OCI-LY1 (cell line): Measurements from ENCODE around the gene FIZ1.

Experiments
- H2AFZ ChIP-seq: fragments of 200-600 bp; sonication (generic), shearing (Covaris generic); 2 replicates; pipeline ENCODE4 v1.6.0; 2014; ENCODE audit warnings: antibody characterized with exemption, mild to moderate bottlenecking, low read length
- H3F3A ChIP-seq: fragments of 200-600 bp; sonication (generic), shearing (Covaris generic); 2 replicates; pipeline ENCODE4 v1.6.0; 2014; ENCODE audit warnings: mild to moderate bottlenecking, antibody characterized with exemption, low read length, moderate library complexity; ENCODE audit not compliant: insufficient read depth
- H3K27ac ChIP-seq: fragments of 200-600 bp; sonication (generic); 2 replicates; pipeline ENCODE4 v1.5.1; 2014; ENCODE audit warnings: low read length, mixed run types, mild to moderate bottlenecking, low read depth; ENCODE audit not compliant: poor library complexity, severe bottlenecking
- H3K27me3 ChIP-seq: fragments of 200-600 bp; sonication (generic); 2 replicates; pipeline ENCODE4 v1.6.0; 2014; ENCODE audit warnings: antibody characterized with exemption, mild to moderate bottlenecking, low read length, moderate library complexity; ENCODE audit not compliant: insufficient read depth
- H3K36me3 ChIP-seq: fragments of 200-600 bp; sonication (generic); 2 replicates; pipeline ENCODE4 v1.6.1; 2014; ENCODE audit warnings: mild to moderate bottlenecking, antibody characterized with exemption, low read length, moderate library complexity, mixed read lengths; ENCODE audit not compliant: insufficient read depth
- H3K4me1 ChIP-seq: fragments of 200-600 bp; sonication (generic); 2 replicates; pipeline ENCODE4 v1.5.1; 2014; ENCODE audit warnings: mild to moderate bottlenecking, low read length, moderate library complexity; ENCODE audit not compliant: insufficient read depth, severe bottlenecking
- H3K4me2 ChIP-seq: fragments of 200-600 bp; sonication (generic), shearing (Covaris generic); 2 replicates; pipeline ENCODE4 v1.6.1; 2014; ENCODE audit warnings: low read length
- H3K4me3 ChIP-seq: fragments of 200-600 bp; sonication (generic); 2 replicates; pipeline ENCODE4 v1.5.1; 2014; ENCODE audit warnings: low read length, low read depth, mild to moderate bottlenecking, mixed read lengths; ENCODE audit not compliant: poor library complexity, severe bottlenecking
- H3K79me2 ChIP-seq: fragments of 200-600 bp; shearing (Covaris generic); 2 replicates; pipeline ENCODE4 v1.6.1; 2016; ENCODE audit warnings: mixed run types, low read length, mixed read lengths; ENCODE audit not compliant: insufficient read depth
- H3K9ac ChIP-seq: fragments of 200-600 bp; sonication (generic), shearing (Covaris generic); 2 replicates; pipeline ENCODE4 v1.6.1; 2014; ENCODE audit warnings: mild to moderate bottlenecking, low read length, mixed read lengths
- H3K9me2 ChIP-seq: fragments of 200-600 bp; sonication (generic), shearing (Covaris generic); 2 replicates; pipeline ENCODE4 v1.6.1; 2014; ENCODE audit warnings: low read depth, mild to moderate bottlenecking, low read length, mixed read lengths
- H3K9me3 ChIP-seq: fragments of 200-600 bp; shearing (Covaris generic); 2 replicates; pipeline ENCODE4 v1.6.1; 2014; ENCODE audit warnings: low read length, mixed read lengths
- H4K20me1 ChIP-seq: fragments of 200-600 bp; sonication (generic), shearing (Covaris generic); 2 replicates; pipeline ENCODE4 v1.6.0; 2016; ENCODE audit warnings: mild to moderate bottlenecking, low read length; ENCODE audit not compliant: insufficient read depth
- EZH2 ChIP-seq: fragments of 200-600 bp; sonication (generic), shearing (Covaris generic); IDR thresholded peaks from 2 replicates; pipeline ENCODE4 v1.8.0; 2017; ENCODE audit warnings: borderline replicate concordance, mixed run types, mild to moderate bottlenecking, antibody characterized with exemption, low read length, moderate library complexity, mixed read lengths
- TF ChIP-seq, protein P1 (sequence below): fragments of 200-600 bp; sonication (generic), shearing (Covaris generic); IDR thresholded peaks from 2 replicates; pipeline ENCODE4 v1.5.1; 2017; ENCODE audit warnings: mild to moderate bottlenecking, antibody characterized with exemption, low read length, moderate library complexity, mixed read lengths

The FIZ1 gene

DNA sequence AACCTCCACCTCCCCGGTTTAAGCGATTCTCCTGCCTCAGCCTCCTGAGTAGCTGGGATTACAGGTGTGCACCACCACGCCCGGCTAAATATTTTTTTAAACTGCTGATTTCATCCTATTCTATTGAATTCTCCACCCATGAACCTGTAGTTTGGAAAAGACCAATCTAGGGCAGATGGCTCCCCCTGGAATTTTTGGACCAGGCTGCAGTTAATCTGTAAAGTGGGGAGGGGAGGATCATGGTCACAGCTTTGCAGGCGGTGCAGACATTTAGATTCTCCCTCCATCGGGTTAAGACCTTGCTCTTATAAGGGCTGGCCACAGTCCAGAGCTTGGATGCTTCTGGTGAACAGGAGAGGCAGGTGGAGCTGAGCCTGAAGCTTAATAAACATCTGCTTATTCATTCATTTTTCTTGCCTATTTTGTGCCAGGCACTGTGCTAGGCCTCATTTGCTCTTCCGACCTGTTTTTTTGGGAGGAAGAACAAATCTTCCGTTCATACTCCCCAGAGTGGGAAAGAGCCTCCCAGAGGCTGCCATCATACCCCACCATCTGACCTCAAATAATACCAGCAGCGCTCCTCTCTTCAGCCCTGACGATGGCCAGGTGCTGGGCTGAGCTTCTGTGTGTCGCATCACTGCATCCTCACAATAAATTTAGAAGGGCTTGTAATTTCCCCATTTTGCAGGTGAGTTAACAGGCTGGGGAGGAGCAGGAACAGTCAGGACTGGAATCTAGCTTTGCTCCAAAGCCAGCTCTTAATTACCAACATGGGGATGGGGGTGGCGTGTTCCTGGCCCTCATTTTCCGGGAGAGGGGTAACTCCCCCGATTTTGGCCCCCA lies 47.8 kb upstream of the FIZ1 start:
- peaks cover 56% of the 10 kb centered on the region for H3K4me1 ChIP-seq
- no peaks in the 10 kb centered on the region for H4K20me1 ChIP-seq
- peaks cover 10% of the 10 kb centered on the region for H3K79me2 ChIP-seq
- peak overlapping the region; percentile 94 for H3K27ac ChIP-seq
- H3K9me2 ChIP-seq: no peaks in the 10 kb centered on the region
- no peak overlapping the region for H2AFZ ChIP-seq
- H3K4me3 ChIP-seq: peak overlapping the region; percentile 87
- no peaks in the 10 kb centered on the region for H3K9me3 ChIP-seq
- H3F3A ChIP-seq: peaks cover 9% of the 10 kb centered on the region; the same call in 1 of the 2 replicates
- no peak for TF ChIP-seq EZH2
- TF ChIP-seq, protein P1, sequence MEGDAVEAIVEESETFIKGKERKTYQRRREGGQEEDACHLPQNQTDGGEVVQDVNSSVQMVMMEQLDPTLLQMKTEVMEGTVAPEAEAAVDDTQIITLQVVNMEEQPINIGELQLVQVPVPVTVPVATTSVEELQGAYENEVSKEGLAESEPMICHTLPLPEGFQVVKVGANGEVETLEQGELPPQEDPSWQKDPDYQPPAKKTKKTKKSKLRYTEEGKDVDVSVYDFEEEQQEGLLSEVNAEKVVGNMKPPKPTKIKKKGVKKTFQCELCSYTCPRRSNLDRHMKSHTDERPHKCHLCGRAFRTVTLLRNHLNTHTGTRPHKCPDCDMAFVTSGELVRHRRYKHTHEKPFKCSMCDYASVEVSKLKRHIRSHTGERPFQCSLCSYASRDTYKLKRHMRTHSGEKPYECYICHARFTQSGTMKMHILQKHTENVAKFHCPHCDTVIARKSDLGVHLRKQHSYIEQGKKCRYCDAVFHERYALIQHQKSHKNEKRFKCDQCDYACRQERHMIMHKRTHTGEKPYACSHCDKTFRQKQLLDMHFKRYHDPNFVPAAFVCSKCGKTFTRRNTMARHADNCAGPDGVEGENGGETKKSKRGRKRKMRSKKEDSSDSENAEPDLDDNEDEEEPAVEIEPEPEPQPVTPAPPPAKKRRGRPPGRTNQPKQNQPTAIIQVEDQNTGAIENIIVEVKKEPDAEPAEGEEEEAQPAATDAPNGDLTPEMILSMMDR: no peak
- H3K27me3 ChIP-seq: no peaks in the 10 kb centered on the region
- H3K4me2 ChIP-seq: peak overlapping the region; percentile 93
- peaks cover 28% of the 10 kb centered on the region for H3K36me3 ChIP-seq
- H3K9ac ChIP-seq: peak overlapping the region; percentile 93

DNA sequence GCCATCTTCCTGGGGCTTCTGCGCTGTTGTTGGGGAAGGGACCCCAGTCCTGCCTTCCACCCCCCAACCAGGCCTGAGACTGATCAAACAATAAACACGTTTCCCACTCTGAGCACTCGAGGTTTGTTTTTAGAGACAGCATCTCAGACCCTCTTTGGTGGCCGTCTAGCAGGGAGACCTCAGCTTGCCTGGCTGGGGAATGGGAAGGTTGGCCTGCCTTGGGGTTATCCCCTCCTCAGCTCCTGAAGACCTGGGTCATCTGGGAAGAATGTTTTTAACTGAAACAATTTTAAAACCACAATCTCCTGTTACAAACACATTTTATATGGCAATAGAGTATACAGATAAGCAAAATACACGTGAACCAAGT lies 46.2 kb upstream of the FIZ1 start:
- H2AFZ ChIP-seq: no peak overlapping the region
- no peaks in the 10 kb centered on the region for H3K9me3 ChIP-seq
- peaks cover 9% of the 10 kb centered on the region; the same call in 1 of the 2 replicates for H3F3A ChIP-seq
- H3K4me2 ChIP-seq: peak overlapping the region; percentile 87
- peaks cover 10% of the 10 kb centered on the region for H3K79me2 ChIP-seq
- no peaks in the 10 kb centered on the region for H4K20me1 ChIP-seq
- peak overlapping the region; percentile 89 for H3K4me3 ChIP-seq
- peak overlapping the region; percentile 94 for H3K27ac ChIP-seq
- peaks cover 25% of the 10 kb centered on the region for H3K36me3 ChIP-seq
- H3K9me2 ChIP-seq: no peaks in the 10 kb centered on the region
- TF ChIP-seq EZH2: no peak
- TF ChIP-seq, protein P1: no peak
- peaks cover 60% of the 10 kb centered on the region for H3K4me1 ChIP-seq
- peak overlapping the region; percentile 96; the same call in 1 of the 2 replicates for H3K9ac ChIP-seq
- no peaks in the 10 kb centered on the region for H3K27me3 ChIP-seq

DNA sequence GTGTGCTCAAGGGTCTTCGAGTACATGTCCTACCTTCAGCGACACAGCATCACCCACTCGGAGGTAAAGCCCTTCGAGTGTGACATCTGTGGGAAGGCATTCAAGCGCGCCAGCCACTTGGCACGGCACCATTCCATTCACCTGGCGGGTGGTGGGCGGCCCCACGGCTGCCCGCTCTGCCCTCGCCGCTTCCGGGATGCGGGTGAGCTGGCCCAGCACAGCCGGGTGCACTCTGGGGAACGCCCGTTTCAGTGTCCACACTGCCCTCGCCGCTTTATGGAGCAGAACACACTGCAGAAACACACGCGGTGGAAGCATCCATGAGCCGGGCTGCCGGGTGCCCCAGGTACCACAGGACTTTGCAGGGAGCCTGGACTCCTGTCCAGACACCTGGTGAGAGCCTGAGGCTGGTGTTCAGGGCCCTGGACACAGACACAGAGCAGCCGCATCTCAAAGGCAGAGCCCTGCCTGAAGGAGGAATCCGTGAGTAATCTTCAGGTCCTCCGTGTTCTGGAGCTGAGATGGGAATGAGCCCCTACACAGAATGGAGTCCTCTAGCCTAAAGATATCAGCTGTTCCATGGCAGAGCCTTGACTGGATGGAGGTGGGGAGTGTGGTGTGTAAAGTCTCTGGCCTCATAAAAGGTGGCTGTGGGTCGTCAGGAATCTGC lies 45.7 kb upstream of the FIZ1 start:
- H3K4me2 ChIP-seq: peak overlapping the region; percentile 87
- H3K4me3 ChIP-seq: peak overlapping the region; percentile 89
- H3K9ac ChIP-seq: peak overlapping the region; percentile 96
- TF ChIP-seq EZH2: no peak
- TF ChIP-seq, protein P1: no peak
- no peak overlapping the region for H2AFZ ChIP-seq
- no peaks in the 10 kb centered on the region for H4K20me1 ChIP-seq
- peaks cover 25% of the 10 kb centered on the region for H3K36me3 ChIP-seq
- no peaks in the 10 kb centered on the region for H3K9me3 ChIP-seq
- H3K27me3 ChIP-seq: no peaks in the 10 kb centered on the region
- peaks cover 9% of the 10 kb centered on the region; the same call in 1 of the 2 replicates for H3F3A ChIP-seq
- peaks cover 10% of the 10 kb centered on the region for H3K79me2 ChIP-seq
- H3K4me1 ChIP-seq: peaks cover 66% of the 10 kb centered on the region
- H3K9me2 ChIP-seq: no peaks in the 10 kb centered on the region
- peak overlapping the region; percentile 94 for H3K27ac ChIP-seq
